Measurements from ENCODE around the gene MYO18A.
"Not testable (repeated sequence)": the region's sequence is repeated elsewhere in the genome, so short reads cannot be mapped to it uniquely, and the experiment has no call there.

MYO18A gene

GRCh38 chr17:29154516-29155226 is 25.5 kb downstream of the MYO18A start:
- no peak for DNase-seq (ENCODE audit: insufficient read length, low spot score)
- FAIRE-seq: no peak
- TF ChIP-seq POLR2A (IDR thresholded peaks at IDR 0.05; ENCODE audit: low read depth, low read length): 0 out of 2 replicates have a peak, but pooled peaks have one; percentile 6

GRCh38 chr17:29151567-29151966 is 28.6 kb downstream of the MYO18A start:
- FAIRE-seq: no peak
- peak; percentile 81 for DNase-seq (ENCODE audit: insufficient read length, low spot score)
- TF ChIP-seq POLR2A (IDR thresholded peaks at IDR 0.05; ENCODE audit: low read depth, low read length): no peak

DNA sequence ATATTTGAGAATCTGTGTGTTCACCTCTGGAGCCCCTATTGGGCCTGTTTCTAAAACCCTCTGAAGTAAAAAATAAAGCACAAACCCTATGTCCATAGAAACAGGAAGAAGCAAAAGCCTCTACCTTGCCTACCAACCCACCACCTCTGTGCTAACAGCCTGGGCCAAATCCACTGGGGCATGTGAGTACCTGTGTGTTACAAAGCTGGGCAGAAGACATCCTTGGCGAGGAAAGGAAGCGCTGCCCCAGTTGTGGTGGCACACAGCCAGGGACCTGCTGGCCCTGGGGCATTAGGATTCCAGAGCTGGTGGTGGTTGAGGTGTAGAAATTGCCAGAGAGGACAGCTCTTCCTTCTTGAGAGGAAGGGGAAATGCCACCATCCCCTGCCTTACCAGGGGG is 30.0 kb downstream of the MYO18A start:
- TF ChIP-seq POLR2A (IDR thresholded peaks at IDR 0.05; ENCODE audit: low read depth, low read length): no peak
- FAIRE-seq: no peak
- no peak for DNase-seq (ENCODE audit: insufficient read length, low spot score)

GRCh38 chr17:29149431-29150064 is 30.6 kb downstream of the MYO18A start:
- TF ChIP-seq POLR2A (IDR thresholded peaks at IDR 0.05; ENCODE audit: low read depth, low read length): no peak
- DNase-seq (ENCODE audit: insufficient read length, low spot score) (no peak), FAIRE-seq (no peak)

DNA sequence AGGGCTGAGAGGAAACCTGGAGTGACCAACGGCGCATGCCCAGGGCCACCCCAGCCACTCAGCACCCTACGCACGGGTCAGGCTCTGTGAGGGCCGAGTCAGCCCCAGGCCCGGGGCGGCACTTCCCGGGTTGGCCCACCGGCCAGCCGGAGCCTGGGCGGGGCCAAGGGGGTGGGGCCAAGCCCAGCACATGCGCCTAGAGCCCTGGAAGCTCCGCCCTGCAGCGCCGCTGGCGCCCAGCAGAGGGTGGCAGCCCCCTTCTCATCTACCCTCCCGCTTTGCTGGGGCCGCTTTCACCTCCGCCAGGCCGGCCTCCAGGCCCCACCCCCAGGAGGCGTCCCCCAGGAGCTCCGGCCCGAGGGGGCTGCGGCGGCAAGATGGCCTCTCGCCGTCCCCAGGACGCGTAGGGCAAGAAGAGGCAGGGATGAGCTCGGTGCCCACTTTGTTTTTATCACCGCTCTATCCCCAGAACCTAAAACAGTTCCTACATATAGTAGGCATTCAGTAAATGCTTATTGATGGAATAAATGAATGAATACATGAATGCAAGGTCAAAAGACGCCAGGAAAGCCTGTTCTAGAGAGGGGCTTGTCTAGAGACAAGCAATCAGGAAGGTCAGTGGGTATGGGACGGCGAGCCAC is 31.3 kb downstream of the MYO18A start:
- DNase-seq (ENCODE audit: insufficient read length, low spot score) (peak; percentile 80), FAIRE-seq (no peak)
- peak; percentile 43; the same call in 1 of the 2 replicates for TF ChIP-seq POLR2A (IDR thresholded peaks at IDR 0.05; ENCODE audit: low read depth, low read length)

GRCh38 chr17:29148257-29148789 is 31.9 kb downstream of the MYO18A start:
- FAIRE-seq: no peak
- no peak for DNase-seq (ENCODE audit: insufficient read length, low spot score)
- TF ChIP-seq POLR2A (IDR thresholded peaks at IDR 0.05; ENCODE audit: low read depth, low read length): no peak

DNA sequence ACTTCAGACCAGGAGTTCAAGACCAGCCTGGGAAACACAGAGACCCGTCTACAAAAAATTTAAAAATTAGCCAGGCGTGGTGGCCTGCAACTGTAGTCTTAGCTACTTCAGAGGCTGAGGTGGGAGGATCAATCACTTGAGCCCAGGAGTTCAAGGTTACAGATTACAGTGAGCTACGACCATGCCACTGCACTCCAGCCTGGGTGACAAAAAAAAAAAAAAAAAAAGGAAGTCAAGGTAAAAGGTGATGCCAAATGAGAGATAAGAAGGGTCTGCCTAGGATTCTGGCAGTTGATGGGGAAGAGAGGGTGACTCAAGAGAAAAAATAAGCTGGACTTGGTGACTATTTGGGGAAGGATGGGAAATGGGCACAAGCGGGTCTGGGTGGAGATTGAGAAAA is 32.5 kb downstream of the MYO18A start:
- TF ChIP-seq POLR2A (IDR thresholded peaks at IDR 0.05; ENCODE audit: low read depth, low read length): no peak
- no peak for DNase-seq (ENCODE audit: insufficient read length, low spot score)
- no peak for FAIRE-seq

- not testable (repeated sequence) for FAIRE-seq; DNase-seq (ENCODE audit: insufficient read length, low spot score)
Observed at GRCh38 chr17:29147228-29147627, 33.0 kb downstream of the MYO18A start.

GRCh38 chr17:29146369-29146972 is 33.7 kb downstream of the MYO18A start:
- FAIRE-seq (no peak), DNase-seq (ENCODE audit: insufficient read length, low spot score) (no peak)

DNA sequence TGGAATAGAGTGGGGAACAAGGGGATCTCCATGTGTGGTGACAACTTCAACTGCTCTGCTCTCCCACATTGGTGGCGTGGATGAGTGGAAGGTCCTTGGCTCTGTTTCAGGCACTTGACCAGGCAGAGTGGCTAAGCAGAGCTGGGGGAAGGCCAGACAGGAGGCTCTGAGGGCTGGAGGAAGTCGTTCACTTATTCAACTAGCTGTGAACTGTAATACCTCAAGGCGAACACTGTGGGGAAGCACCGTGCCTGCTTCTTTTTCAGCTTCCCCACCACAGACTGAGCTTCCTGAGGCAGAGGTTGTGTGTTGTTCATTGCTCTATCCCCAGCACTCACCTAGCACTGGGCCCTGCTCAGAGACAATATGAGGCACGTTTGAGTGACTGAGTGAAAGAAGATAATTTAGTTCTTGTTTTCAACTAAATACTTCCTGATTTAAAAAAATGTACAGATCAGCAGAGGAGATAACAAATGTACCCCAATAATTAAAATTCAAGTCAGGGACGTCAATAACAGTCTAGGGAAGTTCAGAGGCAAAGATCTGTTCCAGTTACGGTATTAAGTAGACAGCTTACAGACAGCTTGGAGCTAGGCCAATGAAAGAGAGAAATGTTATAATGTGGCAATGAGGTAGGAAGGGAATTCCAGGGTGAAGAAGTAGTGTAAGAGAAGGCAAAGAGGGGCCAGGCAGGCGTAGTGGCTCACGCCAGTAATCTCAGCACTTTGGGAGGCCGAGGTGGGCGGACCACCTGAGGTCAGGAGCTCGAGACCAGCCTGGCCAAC is 34.7 kb downstream of the MYO18A start:
- FAIRE-seq: no peak
- peak; percentile 40 for DNase-seq (ENCODE audit: insufficient read length, low spot score)
- TF ChIP-seq POLR2A (IDR thresholded peaks at IDR 0.05; ENCODE audit: low read depth, low read length): no peak

More at GRCh38 chr17:29146369-29146972, 33.7 kb downstream of the MYO18A start:
- TF ChIP-seq POLR2A (IDR thresholded peaks at IDR 0.05; ENCODE audit: low read depth, low read length): no peak

- FAIRE-seq (no peak), DNase-seq (ENCODE audit: insufficient read length, low spot score) (no peak)
- TF ChIP-seq POLR2A (IDR thresholded peaks at IDR 0.05; ENCODE audit: low read depth, low read length): no peak
Observed at GRCh38 chr17:29143894-29144293, 36.3 kb downstream of the MYO18A start.

DNA sequence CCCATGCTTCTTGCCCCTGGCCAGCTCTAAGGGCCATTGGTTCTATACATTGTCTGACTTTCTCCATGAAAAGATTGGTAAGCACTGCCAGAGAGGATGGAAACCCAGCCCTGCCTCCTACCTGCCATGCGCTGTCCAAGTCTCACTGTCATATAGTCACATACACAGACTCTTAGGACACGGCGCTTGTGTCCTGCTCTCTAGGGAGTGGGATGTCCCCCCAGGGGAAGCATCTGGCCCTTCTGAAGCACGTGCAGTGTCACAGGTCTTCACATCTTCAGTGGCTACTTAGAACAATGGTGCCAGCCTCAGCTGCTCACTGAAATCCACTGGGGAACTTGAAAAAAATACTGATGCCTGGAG is 38.7 kb downstream of the MYO18A start:
- TF ChIP-seq POLR2A (IDR thresholded peaks at IDR 0.05; ENCODE audit: low read depth, low read length): no peak
- no peak for FAIRE-seq
- DNase-seq (ENCODE audit: insufficient read length, low spot score): no peak

All from H54 (cell line).